Mucosa of stomach (tissue), 1 donor: ENCODE results near the gene PHTF2.
"Not testable (repeated sequence)": the region's sequence is repeated elsewhere in the genome, so short reads cannot be mapped to it uniquely, and the experiment has no call there.

Experiments used
- H3K27me3 ChIP-seq: one replicate; pipeline ENCODE4 v1.7.0; 2013; ENCODE audit warnings: mild to moderate bottlenecking, low read length; ENCODE audit not compliant: control insufficient read depth, insufficient read depth
- H3K36me3 ChIP-seq: one replicate; pipeline ENCODE4 v1.7.0; 2013; ENCODE audit warnings: low read length; ENCODE audit not compliant: control insufficient read depth, insufficient read depth
- H3K4me1 ChIP-seq: one replicate; pipeline ENCODE4 v1.7.0; 2013; ENCODE audit warnings: mild to moderate bottlenecking, low read length; ENCODE audit not compliant: control insufficient read depth, insufficient read depth
- H3K4me3 ChIP-seq: one replicate; pipeline ENCODE4 v1.7.0; 2013; ENCODE audit warnings: low read length
- H3K9ac ChIP-seq: one replicate; pipeline ENCODE4 v1.7.0; 2013; ENCODE audit warnings: mild to moderate bottlenecking, low read length, moderate library complexity
- H3K9me3 ChIP-seq: one replicate; pipeline ENCODE4 v1.7.0; 2013; ENCODE audit warnings: mild to moderate bottlenecking, low read length, moderate library complexity; ENCODE audit not compliant: control insufficient read depth
- donor health status: Pancreatic carcinoma.

Gene PHTF2

GRCh38 chr7:77778535-77778934 lies 20.0 kb upstream of the PHTF2 start:
- H3K9ac ChIP-seq = no peak overlapping the region
- H3K4me1 ChIP-seq = no peaks in the 10 kb centered on the region
- H3K27me3 ChIP-seq = no peaks in the 10 kb centered on the region
- H3K9me3 ChIP-seq = no peaks in the 10 kb centered on the region
- H3K36me3 ChIP-seq = no peaks in the 10 kb centered on the region
- no peak overlapping the region for H3K4me3 ChIP-seq

GRCh38 chr7:77782383-77782782 lies 16.2 kb upstream of the PHTF2 start:
- Histone ChIP-seq H3K9me3 (no peaks in the 10 kb centered on the region), H3K4me3 (no peak overlapping the region), H3K9ac (no peak overlapping the region), H3K27me3 (no peaks in the 10 kb centered on the region), H3K4me1 (no peaks in the 10 kb centered on the region), H3K36me3 (no peaks in the 10 kb centered on the region)

DNA sequence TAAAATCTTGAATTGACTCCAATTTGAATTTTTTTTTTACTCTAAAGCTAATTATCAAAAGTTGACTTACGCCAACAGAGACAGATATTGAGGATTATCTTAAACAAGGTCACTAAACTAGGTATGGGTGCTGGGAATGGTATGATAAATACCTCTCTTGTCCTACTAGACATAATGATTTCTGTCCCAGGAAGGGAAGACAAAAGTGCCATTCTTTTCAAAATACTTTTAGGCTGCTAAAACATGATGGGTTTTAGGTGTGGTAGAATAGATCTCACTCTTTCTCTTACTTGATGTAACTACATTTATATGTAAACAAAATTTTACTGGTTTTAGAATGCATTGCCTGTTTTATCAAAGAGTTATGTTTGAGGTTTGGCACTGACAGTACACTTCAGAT lies 15.5 kb upstream of the PHTF2 start:
- Histone ChIP-seq H3K9me3 (no peaks in the 10 kb centered on the region), H3K4me1 (no peaks in the 10 kb centered on the region), H3K27me3 (no peaks in the 10 kb centered on the region), H3K4me3 (no peak overlapping the region), H3K9ac (no peak overlapping the region), H3K36me3 (no peaks in the 10 kb centered on the region)

DNA sequence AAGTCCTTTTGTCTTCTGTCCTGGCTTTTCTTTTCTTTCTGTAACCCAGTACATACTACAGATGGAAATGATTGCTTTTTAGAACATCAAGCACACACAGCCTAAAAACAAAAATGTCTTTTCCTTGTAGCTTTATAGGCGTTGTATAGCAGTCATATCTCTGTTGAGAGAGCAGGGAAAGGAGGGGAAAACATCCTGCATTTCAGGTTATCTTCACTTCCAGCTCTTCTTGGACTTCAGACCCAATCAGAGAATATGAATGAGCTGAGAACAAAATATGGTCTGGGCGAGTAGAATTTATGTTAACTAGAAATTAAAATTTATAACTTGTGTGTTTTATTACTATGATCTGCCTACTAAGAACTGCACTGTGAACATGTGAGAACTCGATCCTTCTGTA lies 15.0 kb upstream of the PHTF2 start:
- no peaks in the 10 kb centered on the region for H3K36me3 ChIP-seq
- H3K9me3 ChIP-seq = no peaks in the 10 kb centered on the region
- H3K4me1 ChIP-seq = no peaks in the 10 kb centered on the region
- H3K4me3 ChIP-seq = no peak overlapping the region
- no peak overlapping the region for H3K9ac ChIP-seq
- H3K27me3 ChIP-seq = no peaks in the 10 kb centered on the region

- not testable (repeated sequence) for H3K27me3 ChIP-seq, H3K9ac ChIP-seq, H3K9me3 ChIP-seq, H3K36me3 ChIP-seq, H3K4me1 ChIP-seq, H3K4me3 ChIP-seq
Observed at GRCh38 chr7:77784426-77784825, 14.1 kb upstream of the PHTF2 start.

DNA sequence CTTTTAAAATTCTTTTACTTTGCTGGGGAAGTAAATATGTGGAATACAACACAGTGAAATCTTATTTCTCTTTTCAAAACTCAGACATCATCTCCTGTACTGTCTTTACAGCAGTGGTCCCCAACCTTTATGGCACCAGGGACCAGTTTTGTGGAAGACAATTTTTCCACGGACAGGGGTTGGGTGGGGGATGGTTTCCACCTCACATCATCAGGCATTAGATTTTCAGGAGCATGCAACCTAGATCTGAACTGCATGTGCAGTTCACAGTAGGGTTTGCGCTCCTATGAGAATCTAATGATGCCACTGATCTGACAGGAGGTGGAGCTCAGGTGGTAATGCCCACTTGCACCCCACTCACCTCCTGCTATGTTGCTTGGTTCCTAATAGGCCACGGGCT lies 12.6 kb upstream of the PHTF2 start:
- Histone ChIP-seq H3K27me3 (no peaks in the 10 kb centered on the region), H3K4me1 (no peaks in the 10 kb centered on the region), H3K36me3 (no peaks in the 10 kb centered on the region), H3K9me3 (no peaks in the 10 kb centered on the region), H3K9ac (no peak overlapping the region), H3K4me3 (no peak overlapping the region)

GRCh38 chr7:77786741-77787140 lies 11.8 kb upstream of the PHTF2 start:
- Histone ChIP-seq H3K4me3 (no peak overlapping the region), H3K9me3 (no peaks in the 10 kb centered on the region), H3K36me3 (no peaks in the 10 kb centered on the region), H3K4me1 (no peaks in the 10 kb centered on the region), H3K9ac (no peak overlapping the region), H3K27me3 (no peaks in the 10 kb centered on the region)

- Histone ChIP-seq H3K36me3 (no peaks in the 10 kb centered on the region), H3K9me3 (no peaks in the 10 kb centered on the region), H3K9ac (no peak overlapping the region), H3K27me3 (no peaks in the 10 kb centered on the region), H3K4me3 (no peak overlapping the region), H3K4me1 (no peaks in the 10 kb centered on the region)
Observed at GRCh38 chr7:77788327-77788902, 10.2 kb upstream of the PHTF2 start.

GRCh38 chr7:77791336-77791735 lies 7.2 kb upstream of the PHTF2 start:
- no peak overlapping the region for H3K9ac ChIP-seq
- H3K4me1 ChIP-seq = peaks cover 1% of the 10 kb centered on the region
- H3K4me3 ChIP-seq = no peak overlapping the region
- no peaks in the 10 kb centered on the region for H3K36me3 ChIP-seq
- no peaks in the 10 kb centered on the region for H3K27me3 ChIP-seq
- no peaks in the 10 kb centered on the region for H3K9me3 ChIP-seq

GRCh38 chr7:77791956-77792355 lies 6.6 kb upstream of the PHTF2 start:
- H3K9ac ChIP-seq = no peak overlapping the region

DNA sequence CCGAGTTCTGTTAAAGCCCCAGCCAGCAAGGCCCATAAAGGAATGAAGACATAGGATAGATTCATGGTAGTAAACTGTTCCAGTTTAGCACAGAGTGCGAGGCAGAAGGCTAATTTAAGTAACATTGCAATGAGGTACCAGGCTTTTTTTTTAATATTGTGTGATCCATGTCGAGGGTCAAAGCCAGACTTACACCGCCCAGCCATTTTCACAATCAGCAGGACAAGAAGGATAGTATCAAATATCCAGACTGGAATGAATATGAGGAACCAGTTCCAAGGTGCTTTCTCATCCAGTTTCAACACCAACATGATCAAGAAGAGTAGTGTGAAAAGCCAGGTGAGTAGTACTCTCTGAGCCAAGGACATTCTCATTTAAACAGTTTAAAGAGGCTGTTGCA lies 4.6 kb upstream of the PHTF2 start:
- Histone ChIP-seq H3K4me1 (peaks cover 12% of the 10 kb centered on the region), H3K36me3 (no peaks in the 10 kb centered on the region), H3K4me3 (no peak overlapping the region), H3K9me3 (no peaks in the 10 kb centered on the region), H3K9ac (no peak overlapping the region), H3K27me3 (no peaks in the 10 kb centered on the region)

More at GRCh38 chr7:77791956-77792355, 6.6 kb upstream of the PHTF2 start:
- Histone ChIP-seq H3K4me3 (no peak overlapping the region), H3K9me3 (no peaks in the 10 kb centered on the region), H3K4me1 (peaks cover 7% of the 10 kb centered on the region), H3K36me3 (no peaks in the 10 kb centered on the region), H3K27me3 (no peaks in the 10 kb centered on the region)

DNA sequence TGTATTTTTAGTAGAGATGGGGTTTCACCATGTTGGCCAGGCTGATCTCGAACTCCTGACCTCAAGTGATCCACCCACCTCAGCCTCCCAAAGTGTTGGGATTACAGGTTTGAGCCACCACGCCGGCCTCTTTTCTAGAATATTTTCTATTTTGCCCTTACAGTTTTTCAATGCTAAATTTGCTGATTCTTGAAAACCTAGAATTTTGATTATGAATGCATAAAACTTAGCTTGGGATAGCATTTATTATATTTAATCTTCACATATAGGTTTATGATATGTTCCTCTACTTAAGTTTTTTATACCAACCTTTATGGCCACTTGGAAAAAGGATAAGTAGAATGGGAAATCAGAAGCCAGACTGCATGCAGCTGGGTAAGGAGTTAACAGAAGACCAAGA lies 2.5 kb upstream of the PHTF2 start:
- H3K9ac ChIP-seq = no peak overlapping the region
- peaks cover 18% of the 10 kb centered on the region for H3K4me1 ChIP-seq
- H3K36me3 ChIP-seq = no peaks in the 10 kb centered on the region
- no peaks in the 10 kb centered on the region for H3K27me3 ChIP-seq
- no peak overlapping the region for H3K4me3 ChIP-seq
- no peaks in the 10 kb centered on the region for H3K9me3 ChIP-seq

- Histone ChIP-seq H3K4me1 (peaks cover 18% of the 10 kb centered on the region), H3K9me3 (no peaks in the 10 kb centered on the region), H3K36me3 (no peaks in the 10 kb centered on the region), H3K27me3 (no peaks in the 10 kb centered on the region), H3K4me3 (peak overlapping the region; percentile 70), H3K9ac (peak overlapping the region; percentile 83)
Observed at GRCh38 chr7:77796960-77797359, 1.6 kb upstream of the PHTF2 start.
